ENCODE results near the gene TBC1D22A. TPM values are rescaled to one million over a fixed set of nuclear protein-coding genes. Genes with fewer than 3 reads are reported as not detected.
"Not testable (repeated sequence)": the region's sequence is repeated elsewhere in the genome, so short reads cannot be mapped to it uniquely, and the experiment has no call there.

TBC1D22A gene
- total and polyA plus RNA-seq, 7 experiments from 2014 or later, result 18.6 to 50.1 (median 39.3) TPM

DNA sequence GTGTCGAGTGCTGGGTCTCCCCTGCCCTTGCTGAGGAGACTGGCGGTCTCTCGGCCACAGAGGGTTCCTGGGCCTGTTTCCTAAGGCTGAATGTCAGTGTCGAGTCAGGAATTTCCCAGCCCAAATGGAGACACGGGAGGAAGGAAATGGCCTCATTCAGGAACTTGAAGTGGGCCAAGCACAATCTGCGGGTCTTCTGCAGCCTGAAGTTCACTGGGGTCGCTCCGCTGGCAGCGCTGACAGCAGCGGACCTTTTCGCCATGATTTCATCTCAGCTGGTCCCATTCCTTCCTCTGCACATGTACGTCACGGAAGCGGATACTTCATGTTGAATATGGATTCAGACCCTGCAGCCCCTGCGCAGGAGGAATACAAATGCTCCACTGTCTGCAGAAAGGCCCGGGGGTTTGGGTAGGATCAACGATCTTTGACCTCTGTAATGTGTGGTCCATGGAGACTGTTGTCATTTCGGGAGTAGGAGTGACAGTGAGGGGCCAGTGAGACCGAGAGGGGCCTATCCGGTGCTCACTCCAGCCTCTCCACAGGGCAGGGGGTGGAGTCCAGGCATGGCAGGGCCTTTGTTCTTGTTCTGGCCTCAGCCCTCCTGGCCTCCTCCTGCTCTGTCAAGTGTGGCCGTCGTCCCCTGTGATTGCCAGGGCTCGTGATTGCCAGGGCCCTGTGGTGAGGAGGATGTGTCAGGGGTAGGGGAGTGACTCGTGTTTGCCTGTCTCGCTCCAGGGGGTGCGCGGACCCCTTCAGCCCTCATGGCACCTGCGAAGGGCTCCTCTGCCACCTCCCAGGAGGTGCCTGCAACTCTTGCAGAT is 402.3 kb downstream of the TBC1D22A start:
- no peak overlapping the region for H3K4me3 Mint-ChIP-seq
- ChIA-PET POLR2A (no interaction called here), CTCF (no interaction called here)
- ATAC-seq (no peak), DNase-seq (no peak)
- H3K27ac Mint-ChIP-seq, result no peak overlapping the region
- H3K4me1 Mint-ChIP-seq, result peaks cover 0 to 6% (median 0%) of the 10 kb centered on the region in 7 donors
- H3K36me3 Mint-ChIP-seq, result peaks cover 0 to 50% (median 14%) of the 10 kb centered on the region in 5 donors
- no peaks in the 10 kb centered on the region for H3K27me3 ChIP-seq (ENCODE audit: control insufficient read depth in 2 of 2, insufficient read depth in 2 of 2, low read length in 2 of 2)
- H3K27me3 Mint-ChIP-seq, result no peaks in the 10 kb centered on the region
- no peak overlapping the region for H3K4me3 ChIP-seq (ENCODE audit: low read length)
- H3K4me1 ChIP-seq (ENCODE audit: control insufficient read depth in 2 of 2, insufficient read depth in 2 of 2, low read length in 2 of 2), result no peaks in the 10 kb centered on the region
- peaks cover 0 to 40% (median 0%) of the 10 kb centered on the region in 3 experiments for H3K36me3 ChIP-seq (ENCODE audit: control insufficient read depth in 2 of 3, insufficient read depth in 3 of 3, low read length in 3 of 3)
- intact Hi-C loops (cut with micrococcal nuclease), result no loop called here
- H3K27ac ChIP-seq (ENCODE audit: low read depth, low read length), result no peak overlapping the region
- H3K9me3 ChIP-seq (ENCODE audit: control insufficient read depth in 2 of 3, low read length in 3 of 3), result no peaks in the 10 kb centered on the region
- H3K9me3 Mint-ChIP-seq, result peaks cover 0 to 3% (median 0%) of the 10 kb centered on the region in 11 donors

DNA sequence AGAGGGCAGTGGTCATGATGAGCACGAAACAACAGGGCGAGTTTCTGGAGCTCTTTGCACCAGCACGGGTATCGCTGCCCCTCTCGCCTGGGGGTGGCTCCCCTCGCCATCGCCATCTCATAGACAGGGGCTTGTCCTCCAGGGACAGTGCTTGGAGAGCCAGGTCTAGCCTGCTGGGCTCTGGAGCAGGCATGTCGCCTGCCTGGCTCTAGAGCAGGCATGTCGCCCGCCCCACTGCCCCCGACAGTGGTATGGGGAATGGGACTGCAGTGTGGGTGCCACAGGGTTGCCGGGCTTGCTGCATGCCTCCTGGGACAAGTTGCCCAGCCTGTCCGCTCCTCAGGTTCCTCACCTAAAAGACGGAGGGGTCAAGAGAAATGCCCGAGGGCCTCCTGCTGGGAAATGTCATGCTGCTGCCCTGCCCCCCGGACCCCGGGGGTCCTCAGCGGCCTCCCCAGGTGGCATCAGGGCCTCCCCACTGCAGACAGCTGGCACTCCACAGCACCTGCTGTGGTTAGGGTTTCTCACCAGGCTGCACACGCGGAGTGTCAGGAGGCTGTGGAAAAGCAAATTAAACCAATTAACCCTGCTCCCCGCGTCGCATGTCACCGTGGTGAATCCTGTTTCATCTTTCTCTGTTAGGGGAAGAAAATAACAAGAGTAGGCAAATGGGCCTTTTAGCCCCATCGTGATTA is 403.0 kb downstream of the TBC1D22A start:
- Histone ChIP-seq H3K4me3 (ENCODE audit: low read length) (no peak overlapping the region), H3K36me3 (ENCODE audit: control insufficient read depth in 2 of 3, insufficient read depth in 3 of 3, low read length in 3 of 3) (peaks cover 0 to 46% (median 0%) of the 10 kb centered on the region in 3 experiments), H3K4me1 (ENCODE audit: control insufficient read depth in 2 of 2, insufficient read depth in 2 of 2, low read length in 2 of 2) (no peaks in the 10 kb centered on the region), H3K9me3 (ENCODE audit: control insufficient read depth in 2 of 3, low read length in 3 of 3) (no peaks in the 10 kb centered on the region), H3K27me3 (ENCODE audit: control insufficient read depth in 2 of 2, insufficient read depth in 2 of 2, low read length in 2 of 2) (no peaks in the 10 kb centered on the region), H3K27ac (ENCODE audit: low read depth, low read length) (no peak overlapping the region)
- Mint-ChIP-seq H3K9me3 (peaks cover 0 to 4% (median 0%) of the 10 kb centered on the region in 11 donors), H3K27ac (peak overlapping the region in 1 of 9 donors; percentile 72), H3K4me3 (no peak overlapping the region), H3K4me1 (peaks cover 0 to 6% (median 0%) of the 10 kb centered on the region in 7 donors), H3K27me3 (no peaks in the 10 kb centered on the region), H3K36me3 (peaks cover 0 to 57% (median 21%) of the 10 kb centered on the region in 5 donors)
- DNase-seq (no peak), ATAC-seq (no peak)
- intact Hi-C loops (cut with micrococcal nuclease), result no loop called here
- ChIA-PET CTCF (no interaction called here), POLR2A (no interaction called here)

DNA sequence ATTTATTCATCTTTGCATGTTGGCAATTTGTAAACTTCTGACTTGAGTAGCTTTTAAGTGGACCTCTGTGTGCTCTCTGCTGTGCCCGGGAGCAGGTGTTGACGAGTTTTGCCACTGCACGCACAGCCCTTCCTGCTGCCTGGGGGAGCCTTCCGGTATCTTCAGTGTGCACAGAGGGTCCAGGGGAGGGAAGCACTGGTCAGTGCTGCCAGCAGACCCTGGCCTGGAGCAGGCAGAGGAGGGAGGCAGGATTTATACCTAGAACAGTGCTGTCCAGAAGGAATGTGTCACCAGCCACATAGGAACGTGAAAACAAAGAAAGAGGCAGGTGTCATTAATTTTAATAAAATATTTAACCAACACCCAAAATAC is 403.6 kb downstream of the TBC1D22A start:
- H3K36me3 Mint-ChIP-seq, result peaks cover 0 to 58% (median 21%) of the 10 kb centered on the region in 5 donors

DNA sequence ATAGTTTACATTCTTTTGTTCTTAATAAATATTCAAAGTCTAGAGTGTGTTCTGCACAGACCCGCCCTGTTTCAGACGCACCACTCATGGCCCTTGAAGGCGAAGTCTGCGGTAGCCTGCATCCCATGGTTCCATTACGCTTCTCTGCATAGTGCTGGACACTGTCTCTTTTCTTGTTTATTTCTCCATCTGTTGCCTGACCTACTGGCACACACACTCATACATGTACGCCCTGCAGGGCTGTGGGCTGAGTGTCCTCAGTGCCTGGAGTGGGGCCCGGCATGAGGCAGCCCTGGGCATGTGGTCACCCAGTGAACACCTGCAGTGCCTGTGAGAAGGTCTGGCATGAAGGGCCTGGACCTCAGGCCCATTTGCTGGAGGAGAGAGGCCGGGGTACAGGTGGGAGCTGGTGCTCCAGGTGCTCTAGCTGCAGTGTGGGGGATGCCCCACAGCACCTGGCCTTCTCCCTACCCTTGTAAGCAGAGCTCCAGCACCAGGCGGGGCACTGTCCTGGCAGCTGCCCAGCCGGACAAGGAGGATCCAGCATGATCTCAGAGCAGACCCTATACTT is 404.1 kb downstream of the TBC1D22A start:
- Mint-ChIP-seq H3K4me1 (peaks cover 0 to 6% (median 0%) of the 10 kb centered on the region in 7 donors), H3K9me3 (peaks cover 0 to 4% (median 0%) of the 10 kb centered on the region in 11 donors), H3K36me3 (peaks cover 0 to 59% (median 21%) of the 10 kb centered on the region in 5 donors), H3K27ac (no peak overlapping the region), H3K4me3 (no peak overlapping the region), H3K27me3 (no peaks in the 10 kb centered on the region)
- Histone ChIP-seq H3K27me3 (ENCODE audit: control insufficient read depth in 2 of 2, insufficient read depth in 2 of 2, low read length in 2 of 2) (no peaks in the 10 kb centered on the region), H3K27ac (ENCODE audit: low read depth, low read length) (no peak overlapping the region), H3K4me1 (ENCODE audit: control insufficient read depth in 2 of 2, insufficient read depth in 2 of 2, low read length in 2 of 2) (no peaks in the 10 kb centered on the region), H3K9me3 (ENCODE audit: control insufficient read depth in 2 of 3, low read length in 3 of 3) (no peaks in the 10 kb centered on the region), H3K36me3 (ENCODE audit: control insufficient read depth in 2 of 3, insufficient read depth in 3 of 3, low read length in 3 of 3) (peaks cover 0 to 51% (median 0%) of the 10 kb centered on the region in 3 experiments), H3K4me3 (ENCODE audit: low read length) (no peak overlapping the region)
- intact Hi-C loops (cut with micrococcal nuclease), result no loop called here
- ChIA-PET CTCF (no interaction called here), POLR2A (no interaction called here)
- ATAC-seq (no peak), DNase-seq (no peak)

More for the DNA sequence above, 403.6 kb downstream of the TBC1D22A start:
- H3K4me1 ChIP-seq (ENCODE audit: control insufficient read depth in 2 of 2, insufficient read depth in 2 of 2, low read length in 2 of 2), result no peaks in the 10 kb centered on the region
- Mint-ChIP-seq H3K4me1 (peaks cover 0 to 6% (median 0%) of the 10 kb centered on the region in 7 donors), H3K27me3 (no peaks in the 10 kb centered on the region), H3K27ac (peak overlapping the region in 1 of 9 donors; percentile 72), H3K4me3 (peak overlapping the region in 1 of 10 donors; percentile 42), H3K9me3 (peaks cover 0 to 4% (median 0%) of the 10 kb centered on the region in 11 donors)
- ChIA-PET POLR2A (no interaction called here), CTCF (no interaction called here)
- H3K9me3 ChIP-seq (ENCODE audit: control insufficient read depth in 2 of 3, low read length in 3 of 3), result no peaks in the 10 kb centered on the region
- ATAC-seq, result no peak
- intact Hi-C loops (cut with micrococcal nuclease), result no loop called here
- H3K27ac ChIP-seq (ENCODE audit: low read depth, low read length), result no peak overlapping the region
- no peak overlapping the region for H3K4me3 ChIP-seq (ENCODE audit: low read length)
- H3K36me3 ChIP-seq (ENCODE audit: control insufficient read depth in 2 of 3, insufficient read depth in 3 of 3, low read length in 3 of 3), result peaks cover 0 to 48% (median 0%) of the 10 kb centered on the region in 3 experiments
- no peak for DNase-seq
- H3K27me3 ChIP-seq (ENCODE audit: control insufficient read depth in 2 of 2, insufficient read depth in 2 of 2, low read length in 2 of 2), result no peaks in the 10 kb centered on the region

DNA sequence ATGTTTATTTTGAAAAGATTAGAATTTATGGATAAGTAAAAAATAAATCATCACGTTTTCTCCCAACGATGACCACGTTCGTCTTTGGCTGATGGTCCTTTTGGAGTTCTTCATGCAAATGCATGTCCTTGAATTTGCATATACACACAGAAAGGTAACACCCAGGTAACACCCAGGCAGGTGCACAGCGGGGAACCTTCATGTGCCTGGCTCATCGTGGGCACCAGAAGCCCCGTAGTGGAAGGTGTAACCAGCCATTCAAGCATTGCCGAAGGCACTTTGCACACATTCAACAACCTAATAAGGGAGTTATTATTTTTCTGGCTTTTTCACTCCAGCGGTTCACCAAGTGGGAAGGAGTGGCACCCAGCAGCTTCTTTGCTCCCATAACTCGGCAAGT is 404.6 kb downstream of the TBC1D22A start:
- H3K27ac Mint-ChIP-seq, result no peak overlapping the region
- Histone ChIP-seq H3K27ac (ENCODE audit: low read depth, low read length) (no peak overlapping the region), H3K4me1 (ENCODE audit: control insufficient read depth in 2 of 2, insufficient read depth in 2 of 2, low read length in 2 of 2) (no peaks in the 10 kb centered on the region), H3K27me3 (ENCODE audit: control insufficient read depth in 2 of 2, insufficient read depth in 2 of 2, low read length in 2 of 2) (no peaks in the 10 kb centered on the region), H3K36me3 (ENCODE audit: control insufficient read depth in 2 of 3, insufficient read depth in 3 of 3, low read length in 3 of 3) (peaks cover 0 to 51% (median 0%) of the 10 kb centered on the region in 3 experiments), H3K9me3 (ENCODE audit: control insufficient read depth in 2 of 3, low read length in 3 of 3) (no peaks in the 10 kb centered on the region), H3K4me3 (ENCODE audit: low read length) (no peak overlapping the region)
- H3K4me1 Mint-ChIP-seq, result peaks cover 0 to 6% (median 0%) of the 10 kb centered on the region in 7 donors
- CTCF ChIA-PET, result no interaction called here
- DNase-seq (no peak), ATAC-seq (no peak)
- H3K27me3 Mint-ChIP-seq, result no peaks in the 10 kb centered on the region
- POLR2A ChIA-PET, result no interaction called here
- H3K9me3 Mint-ChIP-seq, result peaks cover 0 to 4% (median 0%) of the 10 kb centered on the region in 11 donors
- H3K36me3 Mint-ChIP-seq, result peaks cover 0 to 61% (median 21%) of the 10 kb centered on the region in 5 donors
- no peak overlapping the region for H3K4me3 Mint-ChIP-seq
- intact Hi-C loops (cut with micrococcal nuclease), result no loop called here

DNA sequence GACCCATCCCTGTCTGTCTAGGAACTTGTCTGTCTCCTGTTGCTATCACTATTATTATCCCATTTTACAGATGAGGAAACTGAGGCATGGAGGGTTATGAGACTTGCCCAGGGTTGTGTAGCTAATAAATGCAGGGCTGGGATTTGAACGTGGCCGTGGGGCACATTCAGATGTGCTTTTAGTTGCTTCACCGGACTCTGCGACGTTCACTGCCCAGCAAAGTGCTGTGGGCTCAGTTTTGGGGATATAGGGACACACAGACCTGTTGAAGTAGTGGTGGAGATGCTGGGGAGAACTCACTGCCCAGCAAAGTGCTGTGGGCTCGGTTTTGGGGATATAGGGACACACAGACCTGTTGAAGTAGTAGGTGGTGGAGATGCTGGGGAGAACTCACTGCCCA is 405.5 kb downstream of the TBC1D22A start:
- POLR2A ChIA-PET; H3K4me3 ChIP-seq (ENCODE audit: low read length); H3K4me1 ChIP-seq (ENCODE audit: control insufficient read depth in 2 of 2, insufficient read depth in 2 of 2, low read length in 2 of 2); H3K27ac ChIP-seq (ENCODE audit: low read depth, low read length); H3K4me1 Mint-ChIP-seq; intact Hi-C loops (cut with micrococcal nuclease); H3K27me3 ChIP-seq (ENCODE audit: control insufficient read depth in 2 of 2, insufficient read depth in 2 of 2, low read length in 2 of 2); DNase-seq; H3K27me3 Mint-ChIP-seq; H3K4me3 Mint-ChIP-seq; H3K9me3 ChIP-seq (ENCODE audit: control insufficient read depth in 2 of 3, low read length in 3 of 3); CTCF ChIA-PET; ATAC-seq; H3K9me3 Mint-ChIP-seq: not testable (repeated sequence)
- peaks cover 0 to 56% (median 0%) of the 10 kb centered on the region in 3 experiments for H3K36me3 ChIP-seq (ENCODE audit: control insufficient read depth in 2 of 3, insufficient read depth in 3 of 3, low read length in 3 of 3)
- peaks cover 0 to 63% (median 26%) of the 10 kb centered on the region in 5 donors for H3K36me3 Mint-ChIP-seq
- peak overlapping the region in 1 of 9 donors; percentile 62 for H3K27ac Mint-ChIP-seq

Measured in naive thymus-derived CD4-positive, alpha-beta T cell (primary cell).